HepG2 (cell line): ENCODE results near the gene ZBTB26. TPM values are rescaled to one million over a fixed set of nuclear protein-coding genes. Genes with fewer than 3 reads are reported as not detected.

ENCODE experiments used
- ESRRA ChIP-seq: sonication (generic); formaldehyde crosslinking; IDR thresholded peaks from 2 replicates; pipeline ENCODE4 v1.5.1; 2020; ENCODE audit warnings: mild to moderate bottlenecking, low read depth, missing genetic modification reagents
- GLMP ChIP-seq: sonication (generic); formaldehyde crosslinking; IDR thresholded peaks from 2 replicates; pipeline ENCODE4 v1.9.0; 2021; ENCODE audit warnings: missing genetic modification reagents, mild to moderate bottlenecking, borderline replicate concordance
- HMGXB3 ChIP-seq: sonication (generic); formaldehyde crosslinking; IDR thresholded peaks from 2 replicates; pipeline ENCODE4 v1.4.0; 2020; ENCODE audit warnings: missing genetic modification reagents, borderline replicate concordance
- KAT7 ChIP-seq: IDR thresholded peaks from 2 replicates; pipeline ENCODE4 v1.6.1; 2018; ENCODE audit warnings: borderline replicate concordance, missing compliant biosample characterization
- MTF2 ChIP-seq: sonication (generic); formaldehyde crosslinking; IDR thresholded peaks from 2 replicates; pipeline ENCODE4 v1.5.0; 2020; ENCODE audit warnings: missing genetic modification reagents, borderline replicate concordance
- NR1H2 ChIP-seq: sonication (generic); formaldehyde crosslinking; IDR thresholded peaks from 2 replicates; pipeline ENCODE4 v1.8.1; 2022; ENCODE audit warnings: low read depth, missing genetic modification reagents, borderline replicate concordance
- SCMH1 ChIP-seq: sonication (generic); formaldehyde crosslinking; IDR thresholded peaks from 2 replicates; pipeline ENCODE4 v1.9.0; 2021; ENCODE audit warnings: missing genetic modification reagents, mild to moderate bottlenecking, borderline replicate concordance
- TMF1 ChIP-seq: sonication (generic); formaldehyde crosslinking; IDR thresholded peaks from 2 replicates; pipeline ENCODE4 v1.8.1; 2022; ENCODE audit warnings: low read depth, missing genetic modification reagents
- ZEB1 ChIP-seq: IDR thresholded peaks from 2 replicates; pipeline ENCODE4 v1.6.1; 2012; ENCODE audit warnings: mild to moderate bottlenecking, low read depth, inconsistent platforms; ENCODE audit not compliant: insufficient replicate concordance
- ZNF136 ChIP-seq: sonication (generic); formaldehyde crosslinking; IDR thresholded peaks from 2 replicates; pipeline ENCODE4 v1.8.1; 2022; ENCODE audit warnings: low read depth, mild to moderate bottlenecking, moderate library complexity, missing genetic modification reagents
- ZNF142 ChIP-seq: sonication (generic); formaldehyde crosslinking; IDR thresholded peaks from 2 replicates; pipeline ENCODE4 v1.4.0; 2020; ENCODE audit warnings: missing genetic modification reagents
- ZNF24 ChIP-seq: fragments of 450-650 bp; IDR thresholded peaks from 2 replicates; pipeline ENCODE4 v1.6.1; 2017; ENCODE audit warnings: antibody characterized with exemption, mild to moderate bottlenecking
- ZNF337 ChIP-seq: sonication (generic); formaldehyde crosslinking; IDR thresholded peaks from 2 replicates; pipeline ENCODE4 v1.5.1; 2020; ENCODE audit warnings: missing genetic modification reagents, low read depth, mild to moderate bottlenecking, borderline replicate concordance
- ZNF430 ChIP-seq: sonication (generic); formaldehyde crosslinking; IDR thresholded peaks from 2 replicates; pipeline ENCODE4 v1.9.0; 2021; ENCODE audit warnings: mild to moderate bottlenecking, missing genetic modification reagents
- ZNF562 ChIP-seq: sonication (generic); formaldehyde crosslinking; IDR thresholded peaks from 2 replicates; pipeline ENCODE4 v1.8.0; 2022; ENCODE audit warnings: missing genetic modification reagents, borderline replicate concordance
- ZNF607 ChIP-seq: sonication (generic); formaldehyde crosslinking; IDR thresholded peaks from 2 replicates; pipeline ENCODE4 v1.5.1; 2020; ENCODE audit warnings: missing genetic modification reagents, mild to moderate bottlenecking, borderline replicate concordance
- ZNF850 ChIP-seq: sonication (generic); formaldehyde crosslinking; conservative IDR thresholded peaks from 2 replicates; pipeline ENCODE4 v1.9.0; 2021; ENCODE audit warnings: mild to moderate bottlenecking, missing genetic modification reagents
- polyA plus RNA-seq, 8 experiments: library from polyadenylated mRNA; depleted of rRNA in 3 of 8; stranded (reverse) in 7 of 8; unstranded in 1 of 8; fragments of >200 nt; fragmentation: Illumina TruSeq in 4 of 8; extraction: Trizol in 4 of 8; gene quantifications; 2 replicates each; pipeline versions ENCODE4 v1.2.1 to v1.2.3, GENCODE V29; 2011 to 2016; ENCODE audit warnings: low read depth in 4 of 8, missing spikeins in 1 of 8, mixed read lengths in 1 of 8; ENCODE audit not compliant: insufficient read depth in 1 of 8
- total RNA-seq, 5 experiments: library from RNA; depleted of rRNA; stranded (reverse); fragments of >200 nt; fragmentation: Illumina TruSeq; extraction: Trizol; gene quantifications; 2 replicates each; pipeline ENCODE4 v1.2.3, GENCODE V29; 2016; ENCODE audit warnings: low read depth in 1 of 5

ZBTB26 gene
- total and polyA plus RNA-seq, 2 of the 13 experiments (the other 11 are each of a cell fraction or from before 2014, with no cell fraction given): 4.5 to 8.6 TPM

DNA sequence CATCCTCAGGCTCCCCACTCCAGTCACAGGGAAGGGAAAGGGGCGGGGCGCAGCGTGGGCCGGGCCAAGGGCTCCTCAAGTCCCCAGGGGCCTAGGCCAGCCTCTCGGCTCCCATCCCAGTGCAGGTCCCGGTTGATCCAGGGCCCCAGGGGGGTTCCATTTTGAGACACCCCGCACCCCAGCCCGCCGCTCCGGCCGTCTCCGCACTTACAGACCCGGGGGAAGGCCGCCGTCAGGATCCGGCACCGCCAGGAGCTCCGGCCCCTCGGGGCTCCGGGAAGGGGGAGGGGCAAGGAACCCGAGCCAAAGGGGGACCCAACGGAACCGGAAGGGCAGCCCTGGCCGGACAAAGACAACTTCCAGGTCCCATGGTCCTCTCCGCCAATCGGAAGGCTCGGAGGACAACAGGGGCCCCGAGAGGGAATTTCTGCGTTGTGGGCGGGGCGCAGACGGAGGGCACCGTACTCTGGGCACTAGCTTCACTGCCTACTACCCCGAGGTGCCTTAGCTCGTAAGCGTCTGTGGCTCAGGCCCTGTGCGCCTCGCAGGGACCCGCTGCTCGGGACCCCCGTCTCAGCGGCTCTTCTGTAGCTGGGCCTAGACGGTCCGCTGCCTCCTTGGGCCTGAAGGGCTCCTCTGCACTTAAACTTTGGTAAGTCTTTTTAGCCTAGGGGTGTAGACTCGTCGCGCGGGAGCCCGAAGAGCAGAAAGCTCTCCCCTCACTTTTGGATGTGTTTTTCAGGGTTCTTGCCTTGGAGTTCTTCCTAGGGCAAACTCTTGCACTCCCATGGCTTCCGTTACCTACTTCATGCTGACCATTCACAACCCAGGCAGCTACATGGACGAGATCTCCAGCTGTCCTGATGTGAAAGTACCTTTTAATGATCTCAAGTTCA is at the start of gene ZBTB26 (continued):
- TF ChIP-seq ZNF562: no peak
- peak; percentile 61; the same call in 1 of the 2 replicates for TF ChIP-seq ZNF142 (CRISPR knock-in tag)
- TF ChIP-seq KAT7 (CRISPR knock-in tag): peak; percentile 93
- no peak for TF ChIP-seq ZNF24
- peak; percentile 89; the same call in 1 of the 2 replicates for TF ChIP-seq ZNF607
- TF ChIP-seq NR1H2: no peak
- TF ChIP-seq MTF2 (CRISPR knock-in tag): no peak
- peak; percentile 46 for TF ChIP-seq TMF1
- TF ChIP-seq ESRRA (CRISPR knock-in tag): no peak
- 0 out of 2 replicates have a peak, but pooled peaks have one; percentile 58 for TF ChIP-seq ZNF337 (CRISPR knock-in tag)
- no peak for TF ChIP-seq ZNF430 (CRISPR knock-in tag)
- peak; percentile 59; the same call in 1 of the 2 replicates for TF ChIP-seq HMGXB3 (CRISPR knock-in tag)
- no peak for TF ChIP-seq SCMH1
- no peak for TF ChIP-seq GLMP (CRISPR knock-in tag)
- no peak for TF ChIP-seq ZEB1
- TF ChIP-seq ZNF136 (CRISPR knock-in tag): no peak
- TF ChIP-seq ZNF850 (CRISPR knock-in tag): no peak
